GM12864 (cell line): ENCODE results near the gene ZNF182.
"Not testable (repeated sequence)": the region's sequence is repeated elsewhere in the genome, so short reads cannot be mapped to it uniquely, and the experiment has no call there.

Experiments
- DNase-seq: peaks from one replicate; pipeline ENCODE4 v3.0.0-alpha.2; 2011; ENCODE audit warnings: low read depth
- H3K4me3 ChIP-seq: 2 replicates; pipeline ENCODE4 v1.5.1; 2011; ENCODE audit warnings: mild to moderate bottlenecking, low read depth, low read length, control low read depth
- TF ChIP-seq, protein P1 (sequence below): IDR thresholded peaks from 2 replicates; pipeline ENCODE4 v1.5.1; 2011; ENCODE audit warnings: low read depth, mild to moderate bottlenecking, moderate library complexity, low read length, control low read depth, inconsistent platforms; ENCODE audit errors: missing control alignments

ZNF182 gene

DNA sequence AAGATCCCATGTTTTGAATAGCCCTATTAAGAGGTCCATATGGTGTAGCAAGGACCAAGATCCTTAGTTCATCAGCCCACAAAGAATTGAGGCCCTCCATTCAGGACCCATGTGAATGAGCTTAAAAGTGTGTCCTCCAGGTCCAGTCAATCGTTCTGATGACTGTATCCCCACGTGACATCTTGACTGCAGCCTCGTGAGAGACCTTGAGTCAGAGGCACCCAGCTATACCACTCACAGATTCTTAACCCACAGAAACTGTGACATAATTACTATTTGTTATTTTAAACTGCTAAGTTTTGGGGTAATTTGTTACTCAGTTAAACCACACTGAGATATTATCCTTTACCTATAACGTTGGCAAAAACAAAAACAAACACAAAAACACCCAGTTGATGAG lies 62.4 kb downstream of the ZNF182 start:
- TF ChIP-seq, protein P1, sequence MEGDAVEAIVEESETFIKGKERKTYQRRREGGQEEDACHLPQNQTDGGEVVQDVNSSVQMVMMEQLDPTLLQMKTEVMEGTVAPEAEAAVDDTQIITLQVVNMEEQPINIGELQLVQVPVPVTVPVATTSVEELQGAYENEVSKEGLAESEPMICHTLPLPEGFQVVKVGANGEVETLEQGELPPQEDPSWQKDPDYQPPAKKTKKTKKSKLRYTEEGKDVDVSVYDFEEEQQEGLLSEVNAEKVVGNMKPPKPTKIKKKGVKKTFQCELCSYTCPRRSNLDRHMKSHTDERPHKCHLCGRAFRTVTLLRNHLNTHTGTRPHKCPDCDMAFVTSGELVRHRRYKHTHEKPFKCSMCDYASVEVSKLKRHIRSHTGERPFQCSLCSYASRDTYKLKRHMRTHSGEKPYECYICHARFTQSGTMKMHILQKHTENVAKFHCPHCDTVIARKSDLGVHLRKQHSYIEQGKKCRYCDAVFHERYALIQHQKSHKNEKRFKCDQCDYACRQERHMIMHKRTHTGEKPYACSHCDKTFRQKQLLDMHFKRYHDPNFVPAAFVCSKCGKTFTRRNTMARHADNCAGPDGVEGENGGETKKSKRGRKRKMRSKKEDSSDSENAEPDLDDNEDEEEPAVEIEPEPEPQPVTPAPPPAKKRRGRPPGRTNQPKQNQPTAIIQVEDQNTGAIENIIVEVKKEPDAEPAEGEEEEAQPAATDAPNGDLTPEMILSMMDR: no peak
- DNase-seq: no peak
- H3K4me3 ChIP-seq: no peak overlapping the region

- TF ChIP-seq, protein P1: no peak
- no peak for DNase-seq
- no peak overlapping the region for H3K4me3 ChIP-seq
Measured at GRCh38 chrX:47940448-47940847, 63.3 kb downstream of the ZNF182 start.

DNA sequence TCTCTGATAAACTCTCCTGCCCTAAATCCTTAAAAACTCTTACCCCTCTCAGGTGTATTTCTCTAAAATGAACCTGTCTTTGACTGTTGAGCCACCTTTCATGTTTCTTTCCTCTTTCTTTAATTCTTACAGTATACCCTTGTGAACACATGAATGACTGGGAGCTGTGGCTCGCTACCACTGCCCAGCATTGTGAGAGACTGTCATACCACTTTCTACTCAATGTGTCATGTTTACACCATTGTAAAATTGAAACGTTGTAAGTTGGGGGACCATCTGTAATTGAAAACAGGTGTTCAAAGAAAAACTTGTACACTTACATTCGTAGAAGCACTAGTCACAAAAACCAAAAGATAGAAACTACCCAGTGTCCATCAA lies 66.9 kb downstream of the ZNF182 start:
- no peak for DNase-seq
- TF ChIP-seq, protein P1: no peak
- H3K4me3 ChIP-seq: no peak overlapping the region; the same call in 1 of the 2 replicates

DNA sequence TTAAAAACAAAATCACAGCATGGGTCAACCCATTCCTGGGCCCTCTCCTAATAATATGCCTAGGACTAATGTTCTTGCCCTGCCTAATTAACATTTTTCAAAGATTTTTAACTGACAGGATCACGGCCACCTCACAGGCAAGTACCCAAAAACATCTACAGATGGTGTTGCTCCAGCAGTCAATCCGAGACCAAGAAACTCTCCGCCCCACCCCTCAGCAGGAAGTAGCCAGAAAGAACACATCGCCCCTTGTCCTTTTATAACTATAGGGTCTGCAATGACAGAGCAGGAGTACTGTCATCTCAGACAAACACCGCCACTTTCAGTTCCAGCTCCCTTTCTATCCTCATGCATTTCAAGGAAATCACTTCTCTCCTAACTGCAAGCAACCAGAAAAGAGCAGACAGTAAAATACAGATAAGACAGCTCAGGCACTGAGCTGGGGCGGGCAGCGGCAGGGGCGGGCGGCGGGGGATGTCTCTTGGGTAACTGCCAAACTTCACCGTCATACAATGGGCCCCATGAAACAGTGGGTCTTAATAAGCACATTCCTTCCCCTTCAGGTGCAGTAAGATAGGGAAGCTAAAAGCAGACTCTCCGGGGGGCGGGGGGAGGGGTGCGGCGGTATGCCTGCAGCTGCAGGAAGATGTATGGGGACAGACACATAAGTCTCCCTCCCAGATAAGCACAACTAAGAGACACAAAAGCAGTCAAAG lies 67.4 kb downstream of the ZNF182 start:
- TF ChIP-seq, protein P1: no peak
- DNase-seq: no peak
- peak overlapping the region; percentile 9; the same call in 1 of the 2 replicates for H3K4me3 ChIP-seq

- TF ChIP-seq, protein P1: no peak
- DNase-seq: no peak
- H3K4me3 ChIP-seq: no peak overlapping the region
Measured at GRCh38 chrX:47933946-47934345, 69.8 kb downstream of the ZNF182 start.

GRCh38 chrX:47931970-47932369 lies 71.8 kb downstream of the ZNF182 start:
- DNase-seq, H3K4me3 ChIP-seq: not testable (repeated sequence)

GRCh38 chrX:47927212-47927611 lies 76.6 kb downstream of the ZNF182 start:
- no peak for DNase-seq
- TF ChIP-seq, protein P1: no peak
- H3K4me3 ChIP-seq: no peak overlapping the region
